Measurements from ENCODE around the gene PRKCA.

DNA sequence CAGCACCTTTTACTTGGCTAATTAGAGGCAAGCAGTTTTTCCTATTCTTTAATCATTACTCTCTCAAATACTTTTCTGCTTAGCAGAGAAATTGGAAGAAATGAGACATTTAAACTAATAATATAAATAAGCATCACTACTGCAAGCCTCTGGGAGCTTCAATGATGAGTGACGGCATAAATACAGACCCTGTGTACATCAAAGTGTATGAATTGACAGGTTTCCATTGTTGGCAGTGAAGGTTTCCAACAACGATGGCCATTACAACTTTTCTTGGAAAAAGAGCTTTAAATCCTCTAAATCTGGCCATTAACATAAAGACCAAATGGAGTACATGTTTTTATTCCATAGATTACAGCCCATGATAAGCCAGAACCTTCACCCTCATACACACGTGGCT is 493.1 kb downstream of the PRKCA start:
- no peak for TF ChIP-seq POLR2AphosphoS5 (IDR thresholded peaks at IDR 0.05; ENCODE audit: control insufficient read depth, insufficient read depth, low read depth, low read length)
- TF ChIP-seq ZNF124 (CRISPR knock-in tag; IDR thresholded peaks at IDR 0.05): no peak

Data from K562 (cell line).